ENCODE results near the gene COL13A1. TPM values are rescaled to one million over a fixed set of nuclear protein-coding genes. Genes with fewer than 3 reads are reported as not detected.

COL13A1 gene
- total RNA-seq, 1 experiment from 2014 or later, result 5.9 TPM

DNA sequence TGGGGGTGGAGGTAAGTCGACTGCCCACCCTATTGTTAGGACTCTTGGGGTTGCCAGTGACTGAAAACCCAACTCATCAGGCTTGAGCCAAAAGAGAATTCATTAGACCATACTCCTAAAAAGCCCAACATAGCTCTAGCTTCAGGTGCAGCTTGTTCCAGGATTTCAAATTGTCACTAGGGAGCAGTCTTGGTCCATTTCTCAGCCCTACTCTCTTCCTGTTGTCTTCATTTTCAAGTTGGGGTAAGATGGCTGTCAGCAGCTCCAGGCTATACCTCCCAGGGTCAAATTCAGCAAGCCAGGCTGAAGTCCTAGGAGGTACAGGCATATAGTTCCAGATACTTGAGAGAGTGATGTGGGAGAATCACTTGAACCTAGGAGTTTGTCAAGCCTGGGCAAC is 14.9 kb upstream of the COL13A1 start:
- no peak overlapping the region for H3K4me3 ChIP-seq (replicated peaks in 1 of 2; ENCODE audit: low read depth in 1 of 2, low read length in 2 of 2)
- DNase-seq (ENCODE audit: low read depth, low spot score) (no peak), ATAC-seq (peak; percentile 85)
- H3K79me2 ChIP-seq (ENCODE audit: insufficient read depth, low read length), result no peaks in the 10 kb centered on the region
- H3K27me3 ChIP-seq (ENCODE audit: insufficient read depth, low read length), result peaks cover 16% of the 10 kb centered on the region
- H3K9ac ChIP-seq (ENCODE audit: low read length), result no peak overlapping the region
- H3K27ac ChIP-seq (ENCODE audit: low read depth, low read length), result no peak overlapping the region
- BruUV-seq (replicated peaks), result no TSS peak
- H4K20me1 ChIP-seq (ENCODE audit: insufficient read depth), result no peaks in the 10 kb centered on the region
- intact Hi-C loops (cut with micrococcal nuclease), result loop anchor here (1.0 to 5.0 kb wide), 2 partner anchors 128 to 171 kb away; no protein-coding TSS in a partner anchor
- POLR2A ChIA-PET, result interaction anchor here (1.0 kb wide), 1 partner anchor 96 kb away, joined by 3 read pairs; no protein-coding TSS in a partner anchor
- H3K9me2 ChIP-seq (ENCODE audit: insufficient read depth), result no peaks in the 10 kb centered on the region
- H3K9me3 ChIP-seq (ENCODE audit: control insufficient read depth in 1 of 2, insufficient read depth in 1 of 2, low read depth in 1 of 2, low read length in 2 of 2), result no peaks in the 10 kb centered on the region
- H3K4me2 ChIP-seq (ENCODE audit: low read length), result no peak overlapping the region
- TF ChIP-seq, protein P1, sequence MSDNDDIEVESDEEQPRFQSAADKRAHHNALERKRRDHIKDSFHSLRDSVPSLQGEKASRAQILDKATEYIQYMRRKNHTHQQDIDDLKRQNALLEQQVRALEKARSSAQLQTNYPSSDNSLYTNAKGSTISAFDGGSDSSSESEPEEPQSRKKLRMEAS (IDR thresholded peaks at IDR 0.05), result no peak
- peak; percentile 81 for TF ChIP-seq RAD21 (IDR thresholded peaks at IDR 0.05; ENCODE audit: low read depth)
- TF ChIP-seq, protein P2, sequence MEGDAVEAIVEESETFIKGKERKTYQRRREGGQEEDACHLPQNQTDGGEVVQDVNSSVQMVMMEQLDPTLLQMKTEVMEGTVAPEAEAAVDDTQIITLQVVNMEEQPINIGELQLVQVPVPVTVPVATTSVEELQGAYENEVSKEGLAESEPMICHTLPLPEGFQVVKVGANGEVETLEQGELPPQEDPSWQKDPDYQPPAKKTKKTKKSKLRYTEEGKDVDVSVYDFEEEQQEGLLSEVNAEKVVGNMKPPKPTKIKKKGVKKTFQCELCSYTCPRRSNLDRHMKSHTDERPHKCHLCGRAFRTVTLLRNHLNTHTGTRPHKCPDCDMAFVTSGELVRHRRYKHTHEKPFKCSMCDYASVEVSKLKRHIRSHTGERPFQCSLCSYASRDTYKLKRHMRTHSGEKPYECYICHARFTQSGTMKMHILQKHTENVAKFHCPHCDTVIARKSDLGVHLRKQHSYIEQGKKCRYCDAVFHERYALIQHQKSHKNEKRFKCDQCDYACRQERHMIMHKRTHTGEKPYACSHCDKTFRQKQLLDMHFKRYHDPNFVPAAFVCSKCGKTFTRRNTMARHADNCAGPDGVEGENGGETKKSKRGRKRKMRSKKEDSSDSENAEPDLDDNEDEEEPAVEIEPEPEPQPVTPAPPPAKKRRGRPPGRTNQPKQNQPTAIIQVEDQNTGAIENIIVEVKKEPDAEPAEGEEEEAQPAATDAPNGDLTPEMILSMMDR (IDR thresholded peaks at IDR 0.05 in 2 of 3, conservative IDR thresholded peaks at IDR 0.05 in 1 of 3; ENCODE audit: borderline replicate concordance in 1 of 3, insufficient read depth in 1 of 3, low read depth in 2 of 3, low read length in 2 of 3), result peak; percentile 42 to 73 (median 49); a peak in 5 of 6 replicates
- TF ChIP-seq, protein P3, sequence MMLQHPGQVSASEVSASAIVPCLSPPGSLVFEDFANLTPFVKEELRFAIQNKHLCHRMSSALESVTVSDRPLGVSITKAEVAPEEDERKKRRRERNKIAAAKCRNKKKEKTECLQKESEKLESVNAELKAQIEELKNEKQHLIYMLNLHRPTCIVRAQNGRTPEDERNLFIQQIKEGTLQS (IDR thresholded peaks at IDR 0.05), result no peak
- peak; percentile 12 for TF ChIP-seq YY1 (IDR thresholded peaks at IDR 0.05; ENCODE audit: extremely low read depth, insufficient replicate concordance, low read depth, low read length)
- no peaks in the 10 kb centered on the region for H3K36me3 ChIP-seq (ENCODE audit: control insufficient read depth in 1 of 2, insufficient read depth in 2 of 2, low read length in 2 of 2)
- RAD21 ChIA-PET (ENCODE audit: low non-redundant PET in 1 of 2, low total read pairs in 2 of 2, uncharacterized antibody in 2 of 2, unreplicated experiment in 2 of 2), result interaction anchor here (0.9 to 2.8 kb wide), 6 partner anchors 125 to 360 kb away, joined by 3 to 17 read pairs (median 5); partner anchors contain the start of gene TYSND1 (in 1 of the 2)
- no peak overlapping the region for H2AFZ ChIP-seq (ENCODE audit: low read depth, low read length, poor library complexity, severe bottlenecking)
- CTCF ChIA-PET, result interaction anchor here (0.7 to 5.5 kb wide), 17 partner anchors 10 to 601 kb away, joined by 3 to 120 read pairs (median 5); partner anchors contain the start of gene TYSND1
- no peaks in the 10 kb centered on the region for H3K4me1 ChIP-seq (ENCODE audit: control insufficient read depth in 1 of 2, insufficient read depth in 2 of 2, low read length in 2 of 2)
